ENCODE data around the gene S1PR3.

DNA sequence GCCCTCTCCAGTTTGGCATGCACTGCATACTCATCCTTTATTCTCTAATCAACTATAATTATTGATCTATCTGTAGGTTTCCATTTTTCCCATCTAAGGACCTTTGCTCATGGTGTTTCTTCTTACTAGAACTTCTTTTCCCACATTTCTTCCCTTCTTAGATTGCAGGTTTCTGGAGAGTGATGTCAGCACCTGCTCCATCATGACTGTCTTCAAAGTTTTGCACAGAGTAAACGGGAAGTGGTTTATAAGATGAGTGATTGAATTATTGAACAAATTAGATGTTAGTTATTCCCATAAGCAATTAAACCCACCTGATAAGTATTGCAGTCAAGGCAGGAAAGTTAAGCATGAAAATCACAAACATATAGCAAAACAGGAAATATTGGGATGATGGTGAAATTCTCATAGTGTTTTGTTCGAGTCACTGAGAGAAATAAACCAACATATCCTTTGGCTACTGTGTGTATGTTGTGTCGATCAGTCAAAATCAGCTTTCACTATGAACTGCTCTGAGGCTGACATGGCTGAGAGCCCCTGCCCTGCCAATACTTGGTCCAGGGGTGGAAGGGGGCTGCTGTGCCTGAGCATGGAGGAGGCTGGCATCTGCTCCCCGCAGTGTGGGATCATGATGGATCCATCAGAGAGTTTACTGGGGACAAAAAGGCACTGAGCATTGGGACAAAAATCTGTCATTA lies 45.5 kb upstream of the S1PR3 start:
- TF ChIP-seq, protein P1, sequence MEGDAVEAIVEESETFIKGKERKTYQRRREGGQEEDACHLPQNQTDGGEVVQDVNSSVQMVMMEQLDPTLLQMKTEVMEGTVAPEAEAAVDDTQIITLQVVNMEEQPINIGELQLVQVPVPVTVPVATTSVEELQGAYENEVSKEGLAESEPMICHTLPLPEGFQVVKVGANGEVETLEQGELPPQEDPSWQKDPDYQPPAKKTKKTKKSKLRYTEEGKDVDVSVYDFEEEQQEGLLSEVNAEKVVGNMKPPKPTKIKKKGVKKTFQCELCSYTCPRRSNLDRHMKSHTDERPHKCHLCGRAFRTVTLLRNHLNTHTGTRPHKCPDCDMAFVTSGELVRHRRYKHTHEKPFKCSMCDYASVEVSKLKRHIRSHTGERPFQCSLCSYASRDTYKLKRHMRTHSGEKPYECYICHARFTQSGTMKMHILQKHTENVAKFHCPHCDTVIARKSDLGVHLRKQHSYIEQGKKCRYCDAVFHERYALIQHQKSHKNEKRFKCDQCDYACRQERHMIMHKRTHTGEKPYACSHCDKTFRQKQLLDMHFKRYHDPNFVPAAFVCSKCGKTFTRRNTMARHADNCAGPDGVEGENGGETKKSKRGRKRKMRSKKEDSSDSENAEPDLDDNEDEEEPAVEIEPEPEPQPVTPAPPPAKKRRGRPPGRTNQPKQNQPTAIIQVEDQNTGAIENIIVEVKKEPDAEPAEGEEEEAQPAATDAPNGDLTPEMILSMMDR (IDR thresholded peaks at IDR 0.05; ENCODE audit: extremely low read depth in 1 of 2, insufficient read depth in 1 of 2, low read depth in 1 of 2, low read length in 2 of 2): no peak
- no peak for TF ChIP-seq POLR2A (IDR thresholded peaks at IDR 0.05; ENCODE audit: low read depth, low read length)

Data from endothelial cell of umbilical vein (primary cell).